DMS 273 treated with DMSO at 0.1 percent for 48 hours (cell line): Measurements from ENCODE around the gene SLC38A7.

Experiments used
- DNase-seq: peaks from one replicate; lab custom pipeline; 2025; lab: John Stamatoyannopoulos, UW

SLC38A7 gene

GRCh38 chr16:58635502-58635901 is 49.1 kb downstream of the SLC38A7 start:
- no peak for DNase-seq

- DNase-seq: no peak
Observed at GRCh38 chr16:58634265-58634802, 50.2 kb downstream of the SLC38A7 start.

GRCh38 chr16:58629733-58630640 is 54.6 kb downstream of the SLC38A7 start, which contains the start of gene CNOT1:
TSS of gene CNOT1 (minus strand) at chr16:58629826. CDS start at chr16:58599337, 30,489 bp downstream.
- peak; percentile 99 for DNase-seq

- DNase-seq: no peak
Observed at GRCh38 chr16:58628845-58629732, 55.5 kb downstream of the SLC38A7 start.

GRCh38 chr16:58624209-58624608 is 60.4 kb downstream of the SLC38A7 start:
- DNase-seq: no peak

GRCh38 chr16:58620396-58620795 is 64.2 kb downstream of the SLC38A7 start:
- DNase-seq: no peak

- no peak for DNase-seq
Observed at GRCh38 chr16:58615280-58615679, 69.3 kb downstream of the SLC38A7 start.
